ENCODE data around the gene PXMP4.

Gene PXMP4

GRCh38 chr20:33727806-33728205 is 7.7 kb upstream of the PXMP4 start:
- no peaks in the 10 kb centered on the region for H3K36me3 ChIP-seq (ENCODE audit: control insufficient read depth in 2 of 2, insufficient read depth in 1 of 2, low read length in 2 of 2)
- ChIA-PET CTCF (interaction anchor here (0.7 kb wide), 1 partner anchor 522 kb away, joined by 6 read pairs; no protein-coding TSS in a partner anchor), POLR2A (no interaction called here)
- H3K9me3 ChIP-seq (ENCODE audit: control insufficient read depth, insufficient read depth, low read depth, low read length): no peaks in the 10 kb centered on the region
- H3K4me3 ChIP-seq (ENCODE audit: low read depth, low read length): no peak overlapping the region
- H3K4me1 ChIP-seq (ENCODE audit: control insufficient read depth, insufficient read depth, low read length): no peaks in the 10 kb centered on the region
- TF ChIP-seq ZNF121 (tag by site-specific recombination; IDR thresholded peaks at IDR 0.05): peak; percentile 73
- TF ChIP-seq GLI2 (tag by site-specific recombination; IDR thresholded peaks at IDR 0.05; ENCODE audit: borderline replicate concordance, low read depth): no peak
- H3K27ac ChIP-seq (ENCODE audit: extremely low read depth, low read depth, low read length): no peak overlapping the region

GRCh38 chr20:33727115-33727479 is 7.0 kb upstream of the PXMP4 start:
- no peak for TF ChIP-seq OVOL3 (tag by site-specific recombination; IDR thresholded peaks at IDR 0.05)
- TF ChIP-seq ZNF146 (tag by site-specific recombination; IDR thresholded peaks at IDR 0.05): no peak
- TF ChIP-seq KLF10 (tag by site-specific recombination; IDR thresholded peaks at IDR 0.05): no peak
- TF ChIP-seq ZNF449 (tag by site-specific recombination; IDR thresholded peaks at IDR 0.05): no peak
- no peak for TF ChIP-seq ZNF174 (tag by site-specific recombination; IDR thresholded peaks at IDR 0.05)
- TF ChIP-seq ZEB2 (tag by site-specific recombination; IDR thresholded peaks at IDR 0.05): no peak
- no peak for TF ChIP-seq ZNF692 (tag by site-specific recombination; IDR thresholded peaks at IDR 0.05)
- TF ChIP-seq MEIS1 (CRISPR knock-in tag; IDR thresholded peaks at IDR 0.05; ENCODE audit: borderline replicate concordance): no peak
- no peak for TF ChIP-seq TRIM28 (IDR thresholded peaks at IDR 0.05; ENCODE audit: borderline replicate concordance, low read length)
- TF ChIP-seq ZSCAN18 (tag by site-specific recombination; IDR thresholded peaks at IDR 0.05): no peak
- TF ChIP-seq ZNF169 (tag by site-specific recombination; IDR thresholded peaks at IDR 0.05): no peak
- TF ChIP-seq SETDB1 (IDR thresholded peaks at IDR 0.05; ENCODE audit: insufficient read length, low read length): no peak
- no peak for TF ChIP-seq GLI4 (tag by site-specific recombination; IDR thresholded peaks at IDR 0.05)
- no peak for TF ChIP-seq ZNF211 (tag by site-specific recombination; IDR thresholded peaks at IDR 0.05; ENCODE audit: low read depth)
- TF ChIP-seq ZNF596 (tag by site-specific recombination; IDR thresholded peaks at IDR 0.05): no peak
- no peak for TF ChIP-seq ZNF629 (tag by site-specific recombination; IDR thresholded peaks at IDR 0.05)
- no peak for TF ChIP-seq ZNF157 (tag by site-specific recombination; IDR thresholded peaks at IDR 0.05)
- CTCF ChIA-PET: no interaction called here

More at GRCh38 chr20:33727115-33727479, 7.0 kb upstream of the PXMP4 start:
- H3K9me3 ChIP-seq (ENCODE audit: control insufficient read depth, insufficient read depth, low read depth, low read length): no peaks in the 10 kb centered on the region
- H3K36me3 ChIP-seq (ENCODE audit: control insufficient read depth in 2 of 2, insufficient read depth in 1 of 2, low read length in 2 of 2): no peaks in the 10 kb centered on the region
- POLR2A ChIA-PET: interaction anchor here (0.9 kb wide), 1 partner anchor 64 kb away, joined by 3 read pairs; no protein-coding TSS in a partner anchor
- H3K4me1 ChIP-seq (ENCODE audit: control insufficient read depth, insufficient read depth, low read length): no peaks in the 10 kb centered on the region
- no peak overlapping the region for H3K27ac ChIP-seq (ENCODE audit: extremely low read depth, low read depth, low read length)
- H3K4me3 ChIP-seq (ENCODE audit: low read depth, low read length): no peak overlapping the region

All from HEK293 (cell line).